ENCODE measurements around the gene MAML3.

MAML3 gene

DNA sequence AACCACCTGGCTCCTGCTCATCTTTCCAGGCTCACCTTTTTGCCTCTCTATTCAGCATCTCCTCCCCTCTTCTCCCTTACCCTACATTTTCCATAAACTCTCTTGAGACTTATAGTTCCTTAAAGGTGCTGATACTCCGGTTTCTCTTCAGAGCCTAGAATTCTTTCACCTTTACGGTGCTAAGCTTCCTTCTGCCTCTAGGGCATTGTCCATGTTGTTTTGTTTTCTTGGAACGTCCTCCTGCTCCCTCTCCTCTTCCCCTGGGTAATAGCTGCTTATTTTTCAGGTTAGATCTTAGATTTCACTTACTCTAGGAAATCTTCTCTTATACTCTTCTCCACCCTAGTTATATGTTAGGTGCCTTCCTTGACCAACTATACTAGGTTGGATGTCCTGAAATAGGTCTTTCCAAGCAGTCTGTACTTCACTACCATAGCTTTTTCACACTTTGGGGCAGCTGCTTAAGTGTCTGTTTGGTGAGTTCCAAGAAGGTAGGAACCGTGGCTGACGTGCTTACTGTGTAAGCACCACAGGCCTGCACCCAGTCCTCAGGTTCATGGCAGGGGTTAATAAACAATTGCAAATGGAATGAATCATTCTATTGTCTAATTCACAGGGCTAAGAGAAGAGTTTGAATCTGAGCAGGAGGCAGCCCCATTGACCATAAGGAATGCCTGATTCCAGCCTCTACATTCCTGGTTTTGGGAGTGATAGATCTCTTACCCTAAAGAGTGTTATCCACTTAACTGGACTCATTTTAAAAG is 260.8 kb downstream of the MAML3 start:
- no peak for DNase-seq

DNA sequence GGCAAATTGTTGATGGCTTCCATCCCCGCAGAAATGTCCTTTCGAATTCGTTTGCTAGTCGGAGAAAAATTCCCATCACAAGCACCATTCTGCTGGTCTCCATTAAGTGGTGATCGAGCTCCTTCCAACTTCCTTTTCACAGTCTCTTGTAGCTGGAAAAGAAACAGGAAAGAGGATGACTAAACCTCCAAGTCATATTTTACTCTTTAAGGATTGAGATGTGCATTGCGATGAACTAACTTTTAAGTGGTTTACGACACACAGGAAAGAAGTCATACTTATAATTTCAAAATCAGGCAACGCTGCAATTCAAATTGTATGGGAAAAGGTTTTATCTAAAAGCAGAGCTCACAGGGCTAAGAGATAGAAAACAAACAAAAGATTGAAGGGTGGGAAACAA is 263.2 kb downstream of the MAML3 start:
- no peak for DNase-seq

DNA sequence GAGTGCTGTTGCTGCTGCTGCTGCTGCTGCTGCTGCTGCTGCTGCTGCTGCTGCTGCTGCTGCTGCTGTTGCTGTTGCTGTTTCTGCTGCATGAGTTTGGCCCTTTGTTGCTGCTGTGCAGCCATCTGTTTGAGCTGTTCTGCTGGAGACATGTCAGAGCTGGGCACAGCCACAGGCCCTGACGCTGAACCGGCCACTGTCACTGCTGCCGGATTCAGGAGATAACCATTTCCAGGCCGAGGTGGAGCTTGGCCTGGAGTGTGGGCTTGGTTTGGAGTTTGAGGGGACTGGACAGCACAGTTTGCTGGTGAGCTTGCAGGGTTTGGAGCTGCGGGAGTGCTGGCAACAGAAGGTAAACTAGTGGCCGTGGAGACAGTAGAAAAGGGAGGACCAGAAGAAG is 264.1 kb downstream of the MAML3 start:
- no peak for DNase-seq

DNA sequence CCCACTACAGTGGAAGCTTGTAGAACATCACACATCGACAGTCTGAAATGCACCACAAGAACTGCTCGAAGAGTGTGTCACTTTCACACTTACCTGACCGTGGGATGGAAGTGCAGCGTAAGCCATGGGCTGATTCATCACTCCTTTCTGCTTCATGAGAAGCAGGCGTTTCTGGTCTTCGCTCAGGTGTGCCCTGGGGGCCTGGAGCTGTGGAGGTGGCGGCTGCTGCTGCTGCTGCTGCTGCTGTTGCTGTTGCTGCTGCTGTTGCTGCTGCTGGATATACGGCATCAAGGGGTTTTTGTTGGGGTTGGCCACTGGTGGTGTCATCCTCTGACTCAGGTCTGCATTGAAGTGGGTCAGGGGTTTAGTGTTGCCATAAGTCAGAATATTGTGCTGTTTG is 264.7 kb downstream of the MAML3 start:
- DNase-seq: no peak

DNA sequence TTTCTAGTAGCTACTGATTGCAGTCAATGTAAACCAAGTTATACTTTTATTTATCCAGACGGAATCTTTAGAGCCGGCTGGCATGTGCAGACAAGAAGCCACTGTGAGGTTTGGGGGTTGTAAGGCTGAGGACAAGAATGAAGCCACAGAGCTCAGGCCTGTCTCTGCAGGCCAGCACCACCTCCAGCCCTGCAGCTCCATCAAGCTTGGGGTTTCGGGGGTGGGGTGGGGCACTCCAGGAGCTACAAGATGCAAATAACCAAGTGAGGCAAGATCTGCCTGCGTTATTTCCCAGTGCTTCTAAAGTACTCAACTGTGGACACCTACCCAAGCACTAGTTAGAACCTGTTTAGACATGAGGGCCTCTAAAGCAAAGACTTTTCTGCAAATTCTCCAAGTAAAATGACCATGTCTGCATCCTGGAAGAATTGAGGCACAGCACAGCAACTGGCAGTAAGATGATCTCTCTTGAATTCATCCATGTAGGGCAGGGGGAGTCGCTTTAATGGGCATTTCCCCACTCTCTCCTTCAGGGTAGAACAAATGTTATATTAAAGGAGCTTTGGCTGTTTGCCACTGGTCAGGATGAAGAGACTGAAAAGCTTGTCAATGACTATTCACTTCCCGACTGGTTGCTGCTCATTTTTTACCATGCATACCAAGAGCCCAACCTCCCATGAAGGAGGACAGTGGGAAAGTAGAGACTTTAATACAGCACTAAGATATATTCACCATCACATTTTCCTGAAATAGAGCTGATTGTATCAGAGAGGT is 265.8 kb downstream of the MAML3 start:
- DNase-seq: peak; percentile 72

DNA sequence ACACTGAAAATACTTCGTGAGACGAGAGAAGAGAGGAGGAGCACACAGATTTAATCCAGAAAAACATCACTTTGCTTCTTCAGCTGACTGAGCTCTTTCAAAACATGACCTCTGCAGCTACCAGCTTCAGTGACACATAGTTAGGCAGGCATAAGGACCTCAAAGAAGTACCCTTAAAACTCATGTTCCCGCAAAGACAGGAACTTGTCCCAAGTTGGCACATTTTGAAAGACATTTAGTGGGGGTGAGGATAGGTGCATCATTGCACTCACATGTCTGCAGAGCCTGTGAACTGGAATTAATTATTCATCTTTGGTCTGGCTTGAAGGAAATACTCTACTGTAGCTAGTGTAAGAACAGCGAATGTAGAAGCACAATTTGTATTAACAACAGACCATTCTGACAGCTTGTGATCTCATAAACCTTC is 266.6 kb downstream of the MAML3 start:
- DNase-seq: peak; percentile 60

DNA sequence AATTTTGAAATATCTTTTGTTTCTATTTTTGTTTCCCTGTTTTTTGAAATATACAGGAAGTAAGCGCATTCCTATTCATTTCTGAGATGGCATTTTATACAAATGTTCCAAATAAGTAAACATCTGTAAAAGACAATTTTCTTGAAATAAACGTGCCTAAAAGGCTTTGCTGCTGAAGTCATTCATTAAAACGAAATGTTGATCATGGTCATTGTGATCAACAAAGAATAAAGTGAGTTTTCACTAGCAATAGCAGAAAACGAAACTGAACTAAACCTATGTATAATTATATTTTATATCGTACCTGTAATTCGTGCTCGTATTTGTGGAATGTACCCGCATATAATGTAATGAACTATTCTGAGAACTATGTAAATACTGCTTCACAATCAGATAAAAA is 267.2 kb downstream of the MAML3 start:
- peak; percentile 60 for DNase-seq

DNA sequence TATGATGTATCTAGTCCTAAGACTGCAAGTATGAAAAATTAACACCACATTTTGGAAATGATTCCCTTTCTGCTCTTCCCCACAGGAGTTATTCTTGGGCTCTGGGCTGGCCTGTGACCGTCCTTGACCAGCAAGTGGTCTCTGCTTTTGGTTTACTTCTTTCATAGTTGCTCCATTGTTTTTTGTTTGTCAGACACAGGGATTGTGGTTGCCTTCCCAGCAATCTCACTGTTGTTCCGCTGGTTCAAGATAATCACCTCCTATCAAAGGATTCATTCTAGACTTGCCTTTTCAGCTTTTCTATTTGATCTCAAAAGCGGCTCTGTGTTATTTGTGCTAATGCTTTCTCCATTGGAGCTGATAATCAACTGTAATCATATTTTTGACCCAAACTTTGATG is 269.5 kb downstream of the MAML3 start:
- DNase-seq: no peak

DNA sequence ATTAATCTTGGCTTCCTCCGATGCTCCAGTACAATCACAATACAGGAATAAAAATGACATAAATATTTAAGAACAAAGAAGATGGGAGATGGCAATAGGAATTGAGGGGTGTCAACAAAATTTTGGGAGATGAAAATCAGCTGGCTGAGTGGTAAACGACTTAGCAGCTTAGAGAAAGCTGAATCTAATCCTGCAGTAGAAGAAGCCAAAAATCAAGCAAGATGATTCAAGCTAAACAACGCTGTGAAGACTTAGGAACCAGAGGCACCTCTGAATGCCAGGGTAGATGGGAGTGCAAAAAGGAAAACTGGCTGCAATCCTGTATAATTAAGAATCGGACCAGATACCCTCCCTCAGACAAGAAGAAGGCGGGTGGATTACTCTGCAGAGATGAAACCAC is 273.1 kb downstream of the MAML3 start:
- no peak for DNase-seq

DNA sequence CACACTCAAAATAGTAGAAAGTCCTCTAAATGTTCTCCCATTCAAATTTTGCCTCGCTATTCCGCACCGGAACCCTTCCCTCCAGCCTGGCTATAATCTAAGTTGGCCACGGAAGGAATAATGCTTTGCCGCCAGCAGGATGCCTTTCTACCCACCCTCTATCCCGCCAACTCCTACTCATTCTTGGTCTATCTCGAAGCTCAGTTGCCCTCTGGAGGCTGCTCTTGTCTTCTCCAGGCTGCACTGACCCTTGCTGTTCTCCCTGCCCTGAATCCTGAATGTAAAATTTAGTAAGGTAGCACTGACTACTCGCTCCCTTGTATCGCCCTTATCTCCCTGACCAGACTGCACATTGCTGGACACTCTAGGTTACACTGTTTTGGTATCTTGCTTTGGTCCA is 275.9 kb downstream of the MAML3 start:
- no peak for DNase-seq

DNA sequence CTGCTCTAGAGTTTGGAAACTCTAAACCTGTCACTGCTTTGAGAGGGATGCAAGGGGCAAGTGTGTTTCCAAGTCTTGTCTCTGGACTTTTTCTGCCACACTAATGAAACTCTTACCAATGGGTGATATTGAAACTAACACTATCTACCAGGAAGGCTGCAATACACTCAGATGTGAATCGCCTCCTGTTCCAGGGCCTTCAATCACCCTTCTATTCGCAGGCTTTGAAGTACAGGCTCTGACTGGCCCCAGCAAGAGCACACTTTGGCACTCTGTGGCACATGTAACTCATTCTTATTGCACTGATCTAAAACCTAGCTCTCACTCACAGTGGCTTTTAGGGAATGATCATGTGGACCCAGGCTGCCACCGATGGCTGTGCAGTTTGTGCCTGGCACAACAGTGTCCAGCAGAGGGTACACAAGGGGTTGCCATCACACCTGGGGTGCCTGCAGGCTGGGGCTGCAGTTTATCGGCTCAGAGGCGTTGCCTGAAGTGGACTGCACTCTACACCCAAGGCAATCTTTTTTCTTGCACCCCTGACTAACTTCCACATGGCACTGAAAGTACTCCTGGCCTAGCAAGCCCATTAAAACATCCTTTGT is 277.5 kb downstream of the MAML3 start:
- peak; percentile 46 for DNase-seq

DNA sequence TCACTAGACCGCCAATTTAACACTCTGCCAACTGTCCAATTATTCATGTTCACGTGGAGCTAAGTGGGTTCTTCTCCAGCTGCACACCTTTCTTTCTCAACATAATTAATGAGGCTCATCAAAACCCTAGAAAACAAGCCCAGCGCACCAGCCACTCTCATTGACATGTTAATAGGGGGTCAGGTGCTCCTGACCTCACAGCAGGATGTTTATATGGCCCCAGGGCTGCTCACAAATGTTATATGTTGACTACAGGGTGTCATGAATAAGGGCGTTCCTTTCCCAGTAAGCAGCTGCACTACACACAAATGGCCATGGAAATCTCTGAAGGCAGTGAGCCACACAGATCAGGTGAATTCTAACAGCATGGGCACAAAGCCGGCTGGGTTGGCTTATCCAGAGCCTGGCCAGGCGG is 278.6 kb downstream of the MAML3 start:
- DNase-seq: peak; percentile 99

DNA sequence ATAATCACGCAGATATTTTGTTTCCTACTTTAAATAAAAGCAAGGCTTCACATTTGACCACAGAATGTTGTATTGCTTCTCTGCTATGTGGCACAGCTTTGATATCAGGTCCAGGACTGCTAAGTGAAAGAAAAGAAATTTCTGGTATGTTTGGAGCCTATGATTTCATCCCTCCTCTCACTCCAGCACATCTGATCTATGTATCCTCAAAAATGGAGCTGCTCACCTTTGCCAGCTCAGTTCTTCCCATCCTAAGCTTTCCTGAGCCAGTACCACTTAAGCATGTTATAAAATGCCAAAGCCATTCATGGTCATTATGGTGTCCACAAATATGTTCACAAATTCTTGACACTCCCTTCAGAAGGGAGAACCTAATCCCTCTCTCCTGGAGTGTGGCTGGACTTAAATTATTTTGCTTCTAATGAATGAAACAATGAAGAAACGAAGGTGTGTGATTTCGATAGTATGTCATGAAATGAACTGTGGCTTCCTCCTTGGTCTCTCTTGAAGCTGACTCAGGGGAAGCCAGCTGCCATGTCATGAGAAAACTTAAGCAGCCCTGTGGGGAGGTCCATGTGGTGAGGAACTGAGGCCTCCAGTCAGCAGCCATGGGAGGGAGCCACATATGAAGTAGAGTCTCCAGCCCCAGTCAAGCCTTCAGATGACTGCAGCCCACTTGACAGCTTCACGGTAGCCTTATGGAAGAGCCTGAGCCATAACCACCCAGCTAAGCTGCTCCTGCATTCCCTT is 280.7 kb downstream of the MAML3 start:
- DNase-seq: no peak

DNA sequence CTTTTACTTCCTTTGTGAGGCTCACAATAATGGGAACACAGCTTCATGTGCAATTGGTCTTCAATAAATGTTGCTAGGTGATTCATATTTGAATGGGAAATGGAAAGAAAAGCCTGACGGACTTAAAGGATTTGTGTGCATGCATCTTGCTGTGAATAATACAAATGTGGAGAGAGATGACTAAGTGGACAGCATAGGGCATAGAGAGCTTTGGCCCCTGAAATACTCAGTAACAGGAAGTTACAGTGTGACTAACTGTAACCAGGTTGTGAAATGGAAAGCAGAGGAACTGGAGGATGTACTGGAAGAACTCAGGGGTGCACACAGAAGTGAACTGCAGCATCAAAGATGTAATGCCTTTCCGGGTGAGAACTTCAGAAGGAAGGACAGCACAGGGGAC is 281.7 kb downstream of the MAML3 start:
- DNase-seq: no peak

DNA sequence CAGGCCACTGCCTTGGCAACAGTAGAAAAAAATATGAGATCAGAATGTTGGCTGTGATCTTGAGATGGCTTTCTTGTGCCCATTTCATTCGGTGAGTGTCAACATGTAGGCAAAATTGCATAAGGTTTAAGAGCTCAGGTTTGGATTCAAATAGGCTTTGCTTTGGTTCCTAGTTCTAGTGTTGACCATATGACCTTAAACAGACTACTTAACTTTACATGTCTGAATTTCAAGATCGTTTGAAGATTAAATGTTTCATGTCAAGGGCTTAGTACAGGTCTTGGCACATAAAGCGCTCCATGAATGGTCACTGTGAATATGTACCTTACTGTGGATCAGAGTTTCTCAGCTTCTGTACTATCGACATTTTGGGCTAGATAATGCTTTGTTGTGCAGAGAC is 284.2 kb downstream of the MAML3 start:
- no peak for DNase-seq

DNA sequence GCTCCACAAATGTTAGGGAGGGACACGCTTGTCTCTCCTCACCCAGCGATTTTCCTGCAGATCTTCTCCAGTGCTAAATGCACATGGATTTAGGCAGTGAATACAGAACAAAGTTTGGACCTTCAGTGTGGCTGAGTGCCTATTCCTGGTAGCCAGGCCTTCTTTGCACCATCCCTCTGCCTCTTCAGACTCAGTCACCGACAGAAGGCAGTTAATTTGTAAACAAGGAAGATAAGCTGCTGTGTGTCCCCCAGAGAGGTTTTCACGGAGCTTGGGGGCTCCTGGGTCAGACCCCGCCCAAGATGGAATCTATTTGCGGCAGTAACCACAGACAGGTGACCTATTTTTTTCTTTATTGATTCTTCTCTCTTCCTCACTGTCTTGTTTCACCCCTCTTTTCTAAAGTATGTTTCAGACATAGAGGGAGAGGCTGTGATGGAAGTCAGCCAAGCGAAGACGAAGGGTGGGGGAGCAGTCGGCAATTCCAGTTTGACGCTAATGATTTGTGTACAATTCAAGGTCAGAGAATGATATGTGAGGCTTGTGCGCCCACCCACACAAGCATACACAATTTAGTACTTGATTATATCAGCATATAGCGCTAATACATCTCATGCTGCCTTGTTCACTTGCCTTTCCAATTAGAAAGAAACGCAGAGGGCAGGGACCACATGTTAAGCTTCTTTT is 287.6 kb downstream of the MAML3 start:
- peak; percentile 87 for DNase-seq

DNA sequence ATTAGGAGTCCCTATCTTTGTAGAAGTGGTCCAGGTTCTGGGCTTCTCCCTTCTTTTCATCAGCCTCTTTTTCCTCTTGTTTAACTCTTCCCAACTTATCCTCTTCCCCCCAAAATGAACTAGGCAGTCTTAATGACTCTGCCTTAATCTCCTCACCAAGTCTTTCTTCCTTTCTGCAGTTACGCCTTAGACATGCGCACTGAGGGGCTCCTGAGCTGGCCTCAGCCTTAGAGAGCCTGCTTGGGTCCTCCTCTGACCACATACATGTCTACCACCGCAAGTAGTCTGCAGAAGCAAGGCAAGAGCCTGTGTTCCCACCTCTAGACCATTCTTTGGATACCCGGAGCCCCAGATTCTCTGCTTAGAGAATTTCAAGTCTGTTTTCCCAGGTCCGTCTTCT is 288.4 kb downstream of the MAML3 start:
- no peak for DNase-seq

DNA sequence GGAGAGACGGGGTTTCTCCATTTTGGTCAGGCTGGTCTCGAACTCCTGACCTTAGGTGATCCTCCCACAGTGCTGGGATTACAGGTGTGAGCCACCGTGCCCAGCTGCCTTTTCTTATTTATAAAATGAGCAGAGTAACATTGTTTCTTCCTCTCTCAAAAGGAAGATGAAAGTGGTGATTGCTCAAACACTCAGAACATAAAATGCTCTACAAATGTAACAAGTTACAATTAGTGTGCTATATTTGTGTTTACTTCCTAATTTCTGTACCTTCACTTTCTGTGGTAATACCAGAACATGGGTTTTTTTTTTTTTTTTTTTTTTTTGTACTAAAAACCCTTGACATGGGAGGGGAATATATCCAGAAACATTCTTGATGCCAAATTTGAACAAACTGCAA is 290.5 kb downstream of the MAML3 start:
- DNase-seq: no peak

DNA sequence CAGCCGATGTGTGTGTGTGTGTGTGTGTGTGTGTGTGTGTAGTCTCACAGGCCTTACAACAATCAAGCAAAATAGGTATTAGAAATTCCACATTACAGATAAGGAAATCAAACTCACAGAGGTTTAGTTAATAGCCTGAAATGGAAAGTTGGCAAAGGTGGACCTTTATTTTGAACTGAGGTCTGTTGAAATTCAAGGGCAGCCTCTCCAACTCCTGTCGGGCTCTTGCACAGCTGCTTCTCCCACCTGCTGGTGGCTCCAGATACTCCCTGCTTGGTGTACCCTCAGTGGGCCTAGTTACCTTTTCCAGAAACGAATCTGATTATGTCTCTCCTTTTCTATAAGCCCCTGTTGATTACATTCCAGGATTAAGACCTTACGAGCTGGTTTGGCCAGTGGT is 292.5 kb downstream of the MAML3 start:
- peak; percentile 45 for DNase-seq

DNA sequence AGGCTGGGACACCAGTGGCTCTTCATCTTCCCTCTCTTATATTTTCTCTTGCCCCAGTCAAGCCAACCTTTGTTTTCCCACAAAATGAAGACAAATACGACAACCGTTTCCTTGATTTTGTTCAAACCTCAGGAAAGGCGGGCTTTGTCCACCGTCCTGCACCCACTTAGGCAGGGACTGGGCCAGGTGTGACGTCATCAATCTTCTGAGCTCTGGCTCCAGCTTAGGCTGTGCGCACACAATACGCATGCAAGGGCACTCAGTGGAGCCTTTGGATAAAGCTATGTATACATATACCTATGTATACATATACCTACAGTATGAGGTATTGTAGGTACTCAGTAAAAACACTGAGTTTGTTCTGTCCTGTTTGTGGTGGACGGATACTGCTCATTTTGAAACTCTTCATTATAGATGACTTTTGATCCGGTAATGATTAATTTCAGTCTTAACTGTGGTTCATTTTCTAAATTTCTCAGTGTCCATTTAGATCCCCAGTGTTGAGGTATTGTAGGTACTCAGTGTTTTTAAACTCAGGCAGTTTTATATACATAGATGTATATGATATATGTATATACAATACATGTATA is 293.5 kb downstream of the MAML3 start:
- DNase-seq: no peak

DNA sequence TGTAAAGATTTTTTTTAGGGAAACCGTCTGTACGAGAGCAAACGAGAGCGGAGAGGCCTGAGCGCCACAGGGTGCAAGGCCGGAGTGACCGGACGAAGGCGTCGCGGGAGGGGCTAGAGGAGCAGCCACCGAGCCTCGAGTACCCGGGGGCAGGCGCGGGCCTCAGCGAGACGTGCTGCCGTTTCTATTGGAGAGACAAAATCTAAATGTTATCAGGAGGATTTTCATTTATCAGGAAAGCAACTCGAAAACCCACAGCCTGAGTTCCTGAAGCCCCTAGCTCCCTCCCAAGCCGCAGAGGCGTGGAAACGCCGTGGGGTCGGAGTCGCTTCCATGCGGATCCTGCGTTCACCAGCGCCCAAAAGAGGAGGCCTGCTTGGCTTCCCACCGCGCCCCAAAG is 294.1 kb downstream of the MAML3 start:
- DNase-seq: no peak
